ENCODE results near the gene DISC1.
"Not testable (repeated sequence)": the region's sequence is repeated elsewhere in the genome, so short reads cannot be mapped to it uniquely, and the experiment has no call there.

The DISC1 gene

DNA sequence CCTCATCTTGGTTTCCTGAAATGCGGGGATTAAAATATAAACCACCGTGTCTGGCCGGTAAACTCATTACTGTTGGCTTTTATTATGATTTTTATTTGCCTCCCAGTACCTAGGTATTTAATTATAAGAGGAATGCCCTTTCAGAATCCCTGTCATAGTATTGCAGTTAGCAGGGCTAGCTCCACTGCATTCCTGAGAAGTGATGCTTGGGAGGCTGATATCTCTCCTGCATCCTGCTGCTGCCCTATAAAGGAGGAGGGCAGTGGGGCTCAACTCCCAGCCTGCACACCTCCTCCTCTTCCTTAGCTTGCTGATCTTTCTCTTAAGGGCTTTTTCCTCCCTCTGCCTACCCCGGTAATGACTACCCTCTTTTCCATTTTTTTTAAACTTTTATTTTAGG lies 19.9 kb upstream of the DISC1 start:
- DNase-seq (ENCODE audit: low spot score) = no peak

- DNase-seq (ENCODE audit: low spot score) = no peak
Observed at GRCh38 chr1:231610388-231610787, 16.2 kb upstream of the DISC1 start.

DNA sequence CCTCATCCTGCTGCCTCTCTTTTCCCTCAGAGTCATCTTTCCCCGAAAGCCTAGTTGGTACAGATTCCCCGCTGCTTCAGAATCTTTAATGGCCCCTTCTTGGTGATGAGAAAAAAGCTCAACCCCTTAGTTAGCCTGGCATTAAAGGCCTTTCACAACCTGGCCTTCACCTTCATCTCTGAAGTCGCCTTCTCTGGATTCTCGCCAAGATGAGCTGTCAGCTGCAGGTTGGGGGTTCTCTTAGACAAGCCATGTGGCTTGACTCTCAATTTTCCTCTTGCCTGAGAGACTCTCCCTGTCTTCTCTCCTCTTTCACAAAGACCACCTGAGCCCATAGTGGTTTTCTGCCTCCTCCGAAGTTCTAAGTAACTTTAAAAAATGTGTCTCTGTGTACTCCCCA lies 15.5 kb upstream of the DISC1 start:
- DNase-seq (ENCODE audit: low spot score) = no peak

DNA sequence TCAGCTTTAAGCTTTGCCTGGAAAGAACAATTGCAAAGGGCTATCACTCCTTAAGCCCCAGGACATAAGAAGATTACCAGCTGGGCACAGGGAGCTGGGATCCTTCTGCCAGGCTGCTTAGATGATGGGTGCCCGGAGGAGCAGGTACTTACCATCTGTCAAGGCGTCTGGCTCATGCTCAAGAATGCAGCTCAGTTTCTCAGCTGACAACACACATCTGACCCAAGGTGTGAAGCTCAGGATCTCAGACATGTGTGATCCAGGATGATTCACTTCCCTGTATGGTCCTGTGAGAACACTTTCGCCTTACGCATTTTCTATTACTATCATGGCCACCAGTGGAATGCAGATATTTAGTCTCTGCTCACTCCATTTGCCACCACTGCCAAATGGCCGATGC lies 14.7 kb upstream of the DISC1 start:
- DNase-seq (ENCODE audit: low spot score) = no peak

DNA sequence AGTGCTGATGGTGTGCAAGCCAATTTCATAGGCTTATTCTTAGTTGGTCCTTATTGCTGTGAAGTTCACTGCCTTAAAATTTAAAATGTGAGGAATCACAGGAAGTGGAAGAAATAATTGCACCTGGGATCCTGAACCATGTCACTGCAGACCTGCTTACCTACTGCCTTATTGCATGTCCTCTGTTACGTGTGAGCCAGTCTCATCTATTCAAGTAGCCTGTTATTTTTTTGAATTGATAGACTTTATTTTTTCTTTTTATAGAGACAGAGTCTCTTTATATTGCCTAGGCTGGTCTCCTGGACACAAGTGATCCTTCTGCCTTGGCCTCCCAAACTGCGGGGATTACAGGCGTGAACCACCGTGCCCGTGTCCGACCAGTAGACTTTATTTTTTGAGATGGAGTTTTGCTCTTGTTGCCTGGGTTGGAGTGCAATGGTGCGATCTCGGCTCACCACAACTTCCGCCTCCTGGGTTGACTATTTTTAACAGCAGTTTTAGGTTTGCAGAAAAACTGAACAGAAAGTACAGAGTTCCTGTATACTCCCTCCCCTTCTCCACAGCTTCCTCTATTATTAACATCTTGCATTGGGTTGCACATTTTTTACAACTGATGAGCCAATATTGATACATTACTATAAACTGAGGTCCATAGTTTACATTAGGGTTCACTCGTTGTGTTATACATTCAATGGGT lies 14.0 kb upstream of the DISC1 start:
- no peak for DNase-seq (ENCODE audit: low spot score)

GRCh38 chr1:231613419-231614349 lies 12.9 kb upstream of the DISC1 start:
- DNase-seq (ENCODE audit: low spot score) = no peak

- no peak for DNase-seq (ENCODE audit: low spot score)
Observed at GRCh38 chr1:231616667-231617066, 9.9 kb upstream of the DISC1 start.

DNA sequence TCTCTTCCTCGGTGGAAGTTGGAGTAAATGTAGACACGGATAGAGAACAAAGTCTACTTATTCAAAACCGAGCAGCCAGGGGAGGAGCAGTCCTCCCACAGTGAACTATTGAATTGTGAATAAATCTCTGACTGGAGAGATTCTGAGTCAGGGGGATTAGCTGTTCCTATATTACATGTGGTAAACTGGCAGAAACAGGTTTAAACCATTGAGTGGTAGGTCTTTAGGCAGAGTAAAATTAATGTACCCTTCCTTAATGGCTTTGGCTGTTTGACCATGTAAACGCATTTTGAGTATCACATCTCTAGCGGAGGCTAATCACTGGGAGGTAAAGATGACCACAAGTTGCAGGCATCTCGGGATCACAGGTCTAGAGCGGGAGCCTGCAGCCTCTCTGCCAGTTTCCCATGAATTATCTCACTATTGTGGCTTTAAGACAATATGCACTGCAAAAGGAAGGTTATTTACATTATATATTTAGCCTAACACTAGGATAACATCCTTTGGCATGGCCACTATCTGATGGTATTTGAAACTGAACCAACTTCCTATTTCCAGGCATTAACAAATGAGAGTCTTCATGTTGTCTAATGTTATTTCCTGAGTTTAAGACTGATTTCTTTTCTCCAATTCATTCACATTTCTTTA lies 7.9 kb upstream of the DISC1 start:
- DNase-seq (ENCODE audit: low spot score) = no peak

DNA sequence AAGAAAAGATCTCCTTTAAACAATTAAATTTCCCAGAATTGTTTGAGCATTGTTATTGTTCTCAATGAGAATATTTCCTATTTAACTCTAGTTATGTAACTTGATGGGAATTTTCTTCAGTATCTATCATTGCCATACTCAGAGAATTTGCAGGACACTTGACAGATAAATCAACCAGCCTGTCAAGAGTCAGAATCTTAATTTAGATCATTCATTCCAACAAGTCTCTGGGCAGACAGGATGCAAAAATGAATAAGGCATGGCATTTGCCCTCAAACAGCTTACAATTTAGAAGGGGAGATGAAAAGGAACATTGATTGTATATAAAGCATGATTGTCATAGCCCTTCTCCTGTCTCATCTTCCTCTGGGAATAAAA lies 7.3 kb upstream of the DISC1 start:
- no peak for DNase-seq (ENCODE audit: low spot score)

- DNase-seq (ENCODE audit: low spot score) = not testable (repeated sequence)
Observed at GRCh38 chr1:231625042-231625441, 1.5 kb upstream of the DISC1 start.

DNA sequence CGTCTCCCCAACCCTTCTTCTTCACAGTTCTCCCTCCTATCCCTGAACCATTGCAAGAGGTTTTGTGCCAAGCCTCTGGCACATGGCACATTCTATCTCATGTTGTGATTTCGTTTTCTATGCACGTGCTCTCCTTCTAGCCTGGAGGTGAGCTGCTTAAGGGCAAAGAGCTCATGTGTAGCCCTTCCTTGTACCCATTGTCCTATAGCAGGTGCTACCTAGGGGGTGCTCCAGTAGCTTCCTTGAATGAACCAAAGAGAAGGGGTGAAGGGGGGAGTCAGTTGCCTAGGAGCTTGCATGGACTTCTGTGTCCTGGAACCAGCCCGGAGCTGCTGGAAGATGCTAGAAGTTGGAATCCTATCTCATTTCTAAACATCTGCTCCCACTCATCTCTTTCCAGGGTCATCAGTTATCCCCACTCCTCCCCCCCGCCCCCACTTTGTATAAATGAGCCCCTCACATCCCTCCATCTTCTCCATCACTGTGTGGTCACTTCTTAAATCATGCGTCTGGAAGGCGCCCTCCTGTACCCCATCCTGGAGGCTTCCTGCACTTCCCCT lies 535 bp upstream of the DISC1 start:
- no peak for DNase-seq (ENCODE audit: low spot score)

DNA sequence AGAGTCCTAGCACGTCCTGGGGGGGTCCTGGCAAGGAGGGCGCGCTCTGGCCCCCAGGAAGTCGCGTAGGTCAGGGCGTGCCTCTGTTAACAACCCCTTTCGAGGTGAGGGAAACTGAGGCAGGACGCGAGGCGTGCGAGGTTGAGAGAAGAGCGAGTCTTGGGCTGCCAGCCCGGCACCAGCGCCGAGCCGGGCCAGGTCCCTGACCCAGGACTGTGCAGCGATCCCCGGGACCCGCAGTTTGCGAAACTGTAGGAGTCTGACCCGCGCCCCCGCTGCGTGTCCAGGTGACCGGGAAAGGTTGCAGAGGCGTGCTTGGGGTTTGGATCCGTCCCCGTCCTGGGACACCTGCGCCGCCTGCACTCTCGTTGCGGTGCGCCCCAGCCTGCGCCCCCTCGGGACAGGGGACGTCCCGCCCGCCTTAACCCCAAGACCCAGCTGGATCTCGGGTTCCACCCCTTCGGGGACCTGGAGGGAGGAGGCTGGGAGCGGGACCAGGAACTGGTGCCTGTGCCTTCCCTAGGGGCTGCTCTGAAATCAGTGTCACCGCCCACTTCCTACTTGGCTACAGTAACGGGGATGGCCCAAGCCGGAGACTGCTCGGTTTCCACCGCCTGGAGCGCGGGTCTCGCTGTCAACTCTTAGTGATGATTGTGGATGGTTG lies 493 bp downstream of the DISC1 start:
- no peak for DNase-seq (ENCODE audit: low spot score)

DNA sequence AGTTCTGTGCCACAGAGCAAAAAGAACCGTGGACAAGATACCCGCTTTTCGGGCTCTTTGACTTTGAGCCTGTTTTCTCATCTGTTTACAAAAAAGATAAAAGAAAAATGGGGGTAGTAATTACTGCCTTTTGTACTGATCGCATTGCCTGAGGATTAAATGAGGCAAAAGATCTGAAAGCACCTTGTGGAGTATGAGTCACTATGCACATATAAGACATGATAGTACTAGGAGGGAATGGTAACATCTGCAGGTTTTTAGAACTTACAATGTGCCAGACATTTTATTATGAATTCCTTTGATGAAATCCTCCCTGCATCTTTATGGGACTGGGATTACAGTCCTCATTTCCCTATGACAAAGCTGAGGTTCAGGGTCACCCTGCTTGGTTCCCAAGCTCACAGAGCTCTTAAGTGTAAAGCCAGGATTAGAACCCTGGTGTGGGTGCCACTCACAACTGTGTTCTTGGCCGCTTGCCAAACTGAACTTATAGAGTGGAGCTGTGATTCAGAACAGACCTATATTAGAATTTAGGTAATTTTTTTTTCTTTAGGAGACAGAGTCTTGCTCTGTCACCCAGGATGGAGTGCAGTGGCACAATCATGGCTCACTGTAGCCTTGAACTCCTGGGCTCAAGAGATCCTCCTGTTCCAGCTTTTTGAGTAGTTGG lies 1.8 kb downstream of the DISC1 start:
- DNase-seq (ENCODE audit: low spot score) = no peak

GRCh38 chr1:231629132-231629531 lies 2.5 kb downstream of the DISC1 start:
- DNase-seq (ENCODE audit: low spot score) = no peak

DNA sequence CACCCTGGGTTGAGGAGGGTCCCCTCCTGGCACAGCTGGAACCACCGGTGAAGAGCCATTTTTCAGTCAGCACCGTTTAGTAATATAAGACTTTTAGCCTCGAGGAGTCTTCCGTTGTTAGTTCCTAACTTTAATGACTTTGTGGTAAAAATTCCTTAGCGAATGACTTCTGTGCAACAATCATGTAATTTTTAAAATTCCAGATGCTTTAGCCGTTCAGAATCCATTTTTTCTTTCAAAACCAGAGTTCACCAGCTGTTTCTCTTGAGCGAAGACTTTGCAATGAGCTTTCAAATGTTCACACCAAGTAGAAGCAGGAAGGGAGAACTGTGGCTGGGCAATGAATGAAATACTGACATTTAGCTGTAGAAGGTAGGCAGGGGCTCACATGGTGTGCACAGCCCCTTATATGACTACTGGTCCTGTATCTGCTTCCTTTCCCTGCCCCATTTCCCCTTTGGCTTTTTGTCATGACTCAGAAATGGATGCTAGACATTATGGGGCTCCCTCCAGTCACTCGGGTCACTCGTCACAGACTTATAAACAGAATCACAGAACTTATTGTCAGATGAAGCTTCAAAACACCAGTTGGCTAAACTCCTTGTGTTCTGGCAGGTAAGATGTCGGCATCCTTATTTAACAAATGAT lies 4.1 kb downstream of the DISC1 start:
- no peak for DNase-seq (ENCODE audit: low spot score)

- no peak for DNase-seq (ENCODE audit: low spot score)
Observed at GRCh38 chr1:231631717-231632116, 5.1 kb downstream of the DISC1 start.

DNA sequence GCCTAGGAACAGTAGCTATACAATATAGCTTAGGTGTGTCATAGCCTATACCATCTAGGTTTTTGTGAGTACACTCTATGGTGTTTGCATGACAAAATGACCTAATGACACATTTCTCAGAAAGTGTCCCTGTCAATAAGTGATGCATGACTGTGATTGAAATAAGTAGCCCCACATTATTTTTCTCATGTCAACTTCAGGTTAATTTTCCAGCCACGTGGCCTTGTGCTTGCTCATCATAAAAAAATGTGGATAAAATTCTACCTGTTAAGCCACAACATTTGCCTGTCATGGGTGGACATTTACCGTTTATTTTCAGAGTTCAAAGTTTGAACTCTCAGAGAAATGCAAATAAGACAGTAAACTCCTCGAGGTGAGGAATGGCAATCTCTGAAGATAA lies 5.5 kb downstream of the DISC1 start:
- DNase-seq (ENCODE audit: low spot score) = no peak

DNA sequence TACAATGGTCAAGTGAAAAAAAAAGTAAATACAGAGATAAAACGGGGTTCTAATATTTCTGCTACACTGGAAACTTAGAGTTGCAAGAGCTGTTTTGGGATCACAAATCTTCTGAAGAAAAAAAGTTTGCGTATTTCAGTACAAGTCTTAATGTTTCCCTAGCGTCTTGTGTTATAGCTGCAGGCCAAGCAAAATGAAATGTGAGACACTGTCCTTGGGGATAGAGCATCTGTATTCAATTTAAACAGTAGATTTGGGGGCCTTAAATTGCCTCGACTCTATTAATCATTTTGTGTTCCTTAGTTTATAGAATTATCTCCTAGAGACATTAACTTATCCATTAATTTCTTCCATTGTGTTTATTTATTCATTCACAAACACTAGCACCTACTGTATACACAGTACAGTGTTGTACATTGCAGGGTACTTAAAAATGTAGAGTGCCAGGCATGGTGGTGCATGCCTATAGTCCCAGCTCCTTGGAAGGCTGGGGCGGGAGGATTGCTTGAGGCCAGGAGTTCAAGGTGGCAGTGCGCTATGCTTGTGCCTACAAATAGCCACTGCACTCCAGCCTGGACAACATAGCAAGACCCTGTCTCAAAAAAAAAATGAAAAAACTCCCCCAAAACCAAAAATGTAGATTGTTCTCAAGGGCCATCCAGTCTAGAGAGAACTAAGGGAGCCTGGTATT lies 7.9 kb downstream of the DISC1 start:
- DNase-seq (ENCODE audit: low spot score) = no peak

DNA sequence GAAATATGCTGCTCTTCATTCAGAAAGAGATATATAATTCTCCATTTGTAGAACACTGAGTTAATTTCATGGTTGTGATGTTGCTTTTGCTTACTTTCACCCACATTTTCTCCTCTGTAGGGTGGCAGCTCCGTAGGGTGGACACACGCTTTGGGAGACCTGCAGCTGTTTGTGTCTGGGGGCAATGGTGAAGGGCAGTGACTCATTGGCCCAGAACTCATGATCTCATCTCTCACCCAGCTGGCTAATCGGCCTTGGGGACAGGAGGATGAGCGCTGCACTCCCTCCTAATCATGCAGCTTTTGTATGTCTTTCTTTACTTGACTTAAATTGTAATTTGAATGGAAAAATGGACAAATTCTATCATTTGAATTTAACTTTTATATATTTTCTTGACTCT lies 9.6 kb downstream of the DISC1 start:
- DNase-seq (ENCODE audit: low spot score) = no peak

GRCh38 chr1:231636922-231637321 lies 10.3 kb downstream of the DISC1 start:
- DNase-seq (ENCODE audit: low spot score) = not testable (repeated sequence)
